IPS-15b (cell line): ENCODE data around the gene LRRC31.

Experiments used
- H3K27me3 ChIP-seq: one replicate; pipeline ENCODE4 v1.6.1; 2013; ENCODE audit warnings: low read length; ENCODE audit not compliant: control insufficient read depth, insufficient read depth
- H3K36me3 ChIP-seq: one replicate; pipeline ENCODE4 v1.6.1; 2013; ENCODE audit warnings: low read length; ENCODE audit not compliant: control insufficient read depth, insufficient read depth
- H3K4me1 ChIP-seq: one replicate; pipeline ENCODE4 v1.6.1; 2013; ENCODE audit warnings: mild to moderate bottlenecking, low read length; ENCODE audit not compliant: control insufficient read depth, insufficient read depth
- H3K4me3 ChIP-seq: one replicate; pipeline ENCODE4 v1.5.1; 2013; ENCODE audit warnings: low read depth, low read length
- H3K9ac ChIP-seq: one replicate; pipeline ENCODE4 v1.6.1; 2013; ENCODE audit warnings: low read depth, mild to moderate bottlenecking, low read length
- H3K9me3 ChIP-seq: one replicate; pipeline ENCODE4 v1.6.1; 2013; ENCODE audit warnings: mild to moderate bottlenecking, low read length; ENCODE audit not compliant: control insufficient read depth, insufficient read depth

LRRC31 gene

GRCh38 chr3:169886671-169887070 lies 16.9 kb upstream of the LRRC31 start:
- H3K27me3 ChIP-seq, result no peaks in the 10 kb centered on the region
- no peak overlapping the region for H3K9ac ChIP-seq
- no peak overlapping the region for H3K4me3 ChIP-seq
- H3K4me1 ChIP-seq, result peaks cover 3% of the 10 kb centered on the region
- H3K36me3 ChIP-seq, result no peaks in the 10 kb centered on the region
- no peaks in the 10 kb centered on the region for H3K9me3 ChIP-seq

DNA sequence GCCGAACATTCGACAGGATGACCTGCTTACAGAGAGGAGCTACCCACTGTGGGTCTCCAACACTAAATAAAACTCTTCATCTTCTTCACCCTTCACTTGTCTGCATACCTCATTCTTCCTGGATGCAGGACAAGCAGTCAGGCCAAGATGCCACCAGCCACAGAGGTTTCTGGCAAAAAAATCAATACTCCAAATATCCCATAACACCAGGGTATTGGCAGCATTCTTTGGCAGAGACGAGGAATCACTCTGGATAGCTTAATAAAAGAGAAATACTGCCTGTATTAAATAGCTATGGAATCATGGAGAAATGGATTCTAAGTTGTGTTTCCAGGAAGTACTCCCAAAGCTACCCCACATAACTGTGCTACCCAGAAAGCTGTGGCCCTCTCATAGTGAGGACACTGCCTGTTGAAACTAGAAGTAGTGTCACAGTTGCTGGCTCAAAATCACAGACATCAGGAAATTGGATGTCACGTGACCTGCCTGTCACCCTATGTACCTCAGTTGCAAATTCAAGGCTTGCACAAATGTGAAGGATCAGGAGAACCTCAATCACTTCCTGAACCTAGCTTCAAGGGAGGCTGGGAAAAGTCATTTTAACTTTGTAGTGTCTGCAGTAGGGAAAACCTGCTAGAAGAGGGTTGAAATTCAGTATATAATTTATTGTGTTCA lies 11.0 kb upstream of the LRRC31 start:
- no peak overlapping the region for H3K9ac ChIP-seq
- H3K4me1 ChIP-seq, result no peaks in the 10 kb centered on the region
- H3K36me3 ChIP-seq, result no peaks in the 10 kb centered on the region
- no peaks in the 10 kb centered on the region for H3K27me3 ChIP-seq
- no peak overlapping the region for H3K4me3 ChIP-seq
- H3K9me3 ChIP-seq, result no peaks in the 10 kb centered on the region

- no peak overlapping the region for H3K4me3 ChIP-seq
- no peaks in the 10 kb centered on the region for H3K4me1 ChIP-seq
- H3K9me3 ChIP-seq, result no peaks in the 10 kb centered on the region
- H3K36me3 ChIP-seq, result no peaks in the 10 kb centered on the region
- H3K27me3 ChIP-seq, result no peaks in the 10 kb centered on the region
- H3K9ac ChIP-seq, result no peak overlapping the region
Observed at GRCh38 chr3:169879845-169880575, 10.3 kb upstream of the LRRC31 start.

GRCh38 chr3:169879013-169879557 lies 9.3 kb upstream of the LRRC31 start:
- H3K4me1 ChIP-seq, result no peaks in the 10 kb centered on the region
- H3K9me3 ChIP-seq, result no peaks in the 10 kb centered on the region
- H3K36me3 ChIP-seq, result no peaks in the 10 kb centered on the region
- H3K27me3 ChIP-seq, result no peaks in the 10 kb centered on the region
- no peak overlapping the region for H3K4me3 ChIP-seq
- no peak overlapping the region for H3K9ac ChIP-seq

- Histone ChIP-seq H3K4me3 (no peak overlapping the region), H3K4me1 (peaks cover 3% of the 10 kb centered on the region), H3K9ac (no peak overlapping the region)
Observed at GRCh38 chr3:169871129-169871886, 1.6 kb upstream of the LRRC31 start.

DNA sequence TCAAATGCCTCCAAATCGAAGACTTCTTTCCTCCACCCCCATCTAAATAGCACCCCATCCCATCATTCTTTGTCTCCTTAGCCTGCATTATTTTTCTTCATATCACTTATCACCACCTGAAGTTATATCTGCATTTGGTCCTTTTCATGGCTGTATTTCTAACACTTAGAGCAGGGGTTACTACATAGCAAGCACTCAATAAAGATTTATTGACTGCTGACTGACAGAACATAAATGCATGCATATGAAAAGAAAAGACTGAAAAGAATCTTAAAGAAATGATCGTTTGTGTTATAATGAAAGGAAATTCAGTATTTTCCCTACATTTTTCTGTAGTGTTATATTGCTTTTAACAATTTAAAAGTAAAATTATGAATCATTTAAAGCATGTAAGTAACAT lies 1.4 kb downstream of the LRRC31 start:
- Histone ChIP-seq H3K9ac (no peak overlapping the region), H3K4me3 (no peak overlapping the region), H3K36me3 (no peaks in the 10 kb centered on the region), H3K27me3 (no peaks in the 10 kb centered on the region), H3K9me3 (no peaks in the 10 kb centered on the region), H3K4me1 (peaks cover 3% of the 10 kb centered on the region)

More at GRCh38 chr3:169871129-169871886, 1.6 kb upstream of the LRRC31 start:
- no peaks in the 10 kb centered on the region for H3K36me3 ChIP-seq
- no peaks in the 10 kb centered on the region for H3K27me3 ChIP-seq
- no peaks in the 10 kb centered on the region for H3K9me3 ChIP-seq

DNA sequence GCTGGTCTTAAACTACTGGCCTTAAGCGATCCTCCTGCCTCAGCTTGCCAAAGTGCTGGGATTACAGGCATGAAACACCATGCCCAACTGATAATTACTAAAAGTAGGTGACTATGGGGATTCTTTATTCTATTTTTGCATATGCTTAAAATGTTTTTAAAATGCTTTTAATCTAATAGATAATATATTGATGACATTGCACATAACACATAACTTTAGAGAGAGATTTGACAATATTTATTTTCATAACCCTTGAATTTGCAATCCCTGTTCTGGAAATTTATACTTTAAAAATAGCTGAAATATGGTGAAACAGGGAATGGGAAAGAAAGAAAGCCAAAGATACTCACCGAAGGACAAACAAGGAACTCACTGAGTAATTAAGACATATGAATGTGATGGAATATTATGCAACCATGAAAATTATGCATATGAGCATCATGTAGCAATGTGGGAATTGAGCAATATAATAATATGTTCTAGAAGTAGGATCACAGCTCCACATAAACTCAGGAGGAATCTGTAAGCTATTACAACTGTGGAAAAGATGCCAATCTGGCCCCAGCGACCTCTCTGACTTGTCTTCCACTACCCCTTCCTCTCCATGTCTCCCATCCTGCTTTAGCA lies 2.0 kb downstream of the LRRC31 start:
- H3K4me3 ChIP-seq, result no peak overlapping the region
- no peaks in the 10 kb centered on the region for H3K9me3 ChIP-seq
- H3K36me3 ChIP-seq, result no peaks in the 10 kb centered on the region
- no peaks in the 10 kb centered on the region for H3K27me3 ChIP-seq
- H3K9ac ChIP-seq, result no peak overlapping the region
- peaks cover 3% of the 10 kb centered on the region for H3K4me1 ChIP-seq

DNA sequence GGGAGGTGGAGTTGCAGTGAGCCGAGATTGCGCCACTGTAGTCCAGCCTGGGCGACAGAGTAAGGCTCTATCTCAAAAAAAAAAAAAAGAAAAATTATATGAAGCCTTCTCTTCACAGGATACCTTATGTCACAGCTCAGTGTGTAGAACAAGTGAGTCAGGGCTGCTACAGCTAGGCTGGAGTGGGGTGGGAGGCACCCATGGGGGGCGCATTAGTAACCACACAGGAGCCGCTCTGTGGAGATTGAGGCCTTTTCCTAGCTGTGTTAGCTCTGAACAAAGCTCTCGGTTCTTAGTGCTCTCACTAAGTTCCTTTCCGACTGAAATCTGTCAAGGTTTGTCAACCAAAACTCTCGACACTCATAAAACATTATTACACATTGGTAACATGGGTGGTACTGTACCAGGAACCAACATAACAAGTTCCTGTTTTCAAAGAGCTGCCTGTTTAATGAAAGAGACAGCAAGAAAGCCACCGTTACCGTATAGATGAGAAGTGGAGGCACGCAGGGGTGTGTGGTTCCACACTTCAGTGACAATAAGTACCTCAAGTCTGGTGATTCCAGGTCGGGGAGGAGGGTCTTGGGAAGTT lies 4.5 kb downstream of the LRRC31 start:
- Histone ChIP-seq H3K4me1 (peaks cover 3% of the 10 kb centered on the region), H3K9me3 (no peaks in the 10 kb centered on the region), H3K27me3 (no peaks in the 10 kb centered on the region), H3K9ac (no peak overlapping the region), H3K36me3 (no peaks in the 10 kb centered on the region), H3K4me3 (no peak overlapping the region)

- H3K4me3 ChIP-seq, result no peak overlapping the region
- no peaks in the 10 kb centered on the region for H3K27me3 ChIP-seq
- H3K9me3 ChIP-seq, result no peaks in the 10 kb centered on the region
- no peaks in the 10 kb centered on the region for H3K36me3 ChIP-seq
- H3K4me1 ChIP-seq, result no peaks in the 10 kb centered on the region
- H3K9ac ChIP-seq, result no peak overlapping the region
Observed at GRCh38 chr3:169864270-169864669, 5.5 kb downstream of the LRRC31 start.

DNA sequence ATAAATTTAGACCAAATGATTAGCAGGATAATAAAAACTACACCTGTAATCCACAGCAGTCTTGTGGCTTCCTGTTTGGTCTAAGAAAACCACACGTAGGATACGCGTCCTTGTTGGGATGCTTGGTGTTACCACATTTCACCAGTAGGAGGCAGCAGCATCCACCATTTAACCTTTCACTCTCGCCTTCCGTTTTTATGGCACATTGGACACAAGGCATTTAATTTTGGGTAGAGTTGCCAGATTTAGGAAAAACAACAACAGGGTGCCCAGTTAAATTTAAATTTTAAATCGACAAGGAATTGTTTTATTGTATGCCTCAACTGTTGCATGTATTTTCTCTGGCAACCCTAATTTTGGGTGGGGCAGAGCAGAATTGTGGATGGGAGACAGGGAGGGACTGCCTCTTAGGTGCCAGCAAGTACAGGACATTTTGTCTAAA lies 6.3 kb downstream of the LRRC31 start:
- Histone ChIP-seq H3K4me1 (no peaks in the 10 kb centered on the region), H3K9ac (no peak overlapping the region), H3K9me3 (no peaks in the 10 kb centered on the region), H3K27me3 (no peaks in the 10 kb centered on the region), H3K36me3 (no peaks in the 10 kb centered on the region), H3K4me3 (no peak overlapping the region)

- no peak overlapping the region for H3K9ac ChIP-seq
- no peaks in the 10 kb centered on the region for H3K36me3 ChIP-seq
Observed at GRCh38 chr3:169861871-169862270, 7.9 kb downstream of the LRRC31 start.

More at GRCh38 chr3:169861871-169862270, 7.9 kb downstream of the LRRC31 start:
- no peaks in the 10 kb centered on the region for H3K27me3 ChIP-seq
- H3K4me3 ChIP-seq, result no peak overlapping the region
- no peaks in the 10 kb centered on the region for H3K9me3 ChIP-seq
- H3K4me1 ChIP-seq, result no peaks in the 10 kb centered on the region
